GM12874 (cell line): ENCODE results near the gene ZDHHC3.

ENCODE experiments used
- CTCF ChIP-seq: IDR thresholded peaks from 2 replicates; pipeline ENCODE4 v1.5.1; 2011; ENCODE audit warnings: low read depth, mild to moderate bottlenecking, control low read depth, low read length, moderate library complexity; ENCODE audit not compliant: insufficient read depth

The ZDHHC3 gene

GRCh38 chr3:44903314-44903713 lies 72.7 kb downstream of the ZDHHC3 start:
- TF ChIP-seq CTCF, result no peak

- TF ChIP-seq CTCF, result no peak
Measured at GRCh38 chr3:44902628-44903027, 73.3 kb downstream of the ZDHHC3 start.

GRCh38 chr3:44899683-44900367 lies 76.1 kb downstream of the ZDHHC3 start:
- no peak for TF ChIP-seq CTCF

- TF ChIP-seq CTCF, result no peak
Measured at GRCh38 chr3:44896440-44896839, 79.5 kb downstream of the ZDHHC3 start.

- TF ChIP-seq CTCF, result no peak
Measured at GRCh38 chr3:44894485-44894884, 81.5 kb downstream of the ZDHHC3 start.

- no peak for TF ChIP-seq CTCF
Measured at GRCh38 chr3:44893097-44893496, 82.9 kb downstream of the ZDHHC3 start.

GRCh38 chr3:44892689-44893088 lies 83.3 kb downstream of the ZDHHC3 start:
- TF ChIP-seq CTCF, result no peak

- no peak for TF ChIP-seq CTCF
Measured at GRCh38 chr3:44890852-44891251, 85.1 kb downstream of the ZDHHC3 start.
